Measurements from ENCODE around the gene RHCG. TPM values are rescaled to one million over a fixed set of nuclear protein-coding genes. Genes with fewer than 3 reads are reported as not detected.

Gene RHCG
- total and polyA plus RNA-seq, 10 donors, result 0.23 to 1.6 (median 0.30) TPM; not detected in 7

DNA sequence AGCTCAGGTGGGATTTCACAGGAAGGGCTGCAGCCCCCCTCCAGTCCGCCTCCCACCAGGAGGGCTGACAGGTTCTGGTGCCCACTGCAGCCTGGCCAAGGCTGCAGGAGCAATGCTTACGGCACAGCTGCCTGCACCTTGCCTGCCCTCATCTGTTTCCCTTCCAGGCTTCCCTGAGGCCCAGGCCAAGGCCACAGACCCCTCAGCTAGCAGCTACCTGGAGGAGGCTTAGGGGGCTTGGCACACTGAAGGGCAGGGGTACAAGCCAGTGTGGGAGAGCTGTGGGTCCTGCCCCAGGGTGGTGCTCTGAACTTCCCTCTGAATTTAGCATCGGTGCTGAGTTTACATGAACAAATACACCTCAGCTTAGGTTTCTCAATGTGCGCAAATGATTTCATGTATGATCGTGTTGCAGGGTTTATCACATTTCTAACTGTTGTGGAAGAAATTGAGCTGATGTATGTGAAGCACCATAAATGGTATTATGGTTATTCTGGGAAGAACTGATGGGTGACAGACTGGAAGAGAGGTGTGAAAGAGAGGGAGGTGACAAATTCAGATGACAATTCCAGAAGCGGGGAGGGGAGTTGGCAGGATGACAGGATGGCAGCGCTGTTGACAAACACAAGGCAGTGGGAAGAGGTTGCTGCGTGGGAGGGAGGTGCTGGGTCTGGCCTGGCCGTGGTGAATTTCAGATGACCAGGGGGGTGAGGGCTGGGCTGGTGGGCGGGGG is 6.1 kb downstream of the RHCG start:
- 66 to 74% (median 69%) methylated on average over 9 to 10 of the region's 10 CpGs for WGBS, 5 donors
- Histone ChIP-seq H3K4me1 (peaks cover 0 to 6% (median 4%) of the 10 kb centered on the region in 6 donors), H3K9me3 (no peaks in the 10 kb centered on the region), H3K36me3 (no peaks in the 10 kb centered on the region), H3K27ac (no peak overlapping the region), H3K4me3 (no peak overlapping the region), H3K27me3 (replicated peaks in 1 of 7) (peaks cover 0 to 87% (median 31%) of the 10 kb centered on the region in 7 donors)
- no peak for DNase-seq
- intact Hi-C loops (cut with DNase I; ENCODE audit: low total_unique reads), result no loop called here
- no peak for TF ChIP-seq POLR2A (IDR thresholded peaks at IDR 0.05)
- TF ChIP-seq POLR2AphosphoS5 (IDR thresholded peaks at IDR 0.05), result no peak
- TF ChIP-seq, protein P1, sequence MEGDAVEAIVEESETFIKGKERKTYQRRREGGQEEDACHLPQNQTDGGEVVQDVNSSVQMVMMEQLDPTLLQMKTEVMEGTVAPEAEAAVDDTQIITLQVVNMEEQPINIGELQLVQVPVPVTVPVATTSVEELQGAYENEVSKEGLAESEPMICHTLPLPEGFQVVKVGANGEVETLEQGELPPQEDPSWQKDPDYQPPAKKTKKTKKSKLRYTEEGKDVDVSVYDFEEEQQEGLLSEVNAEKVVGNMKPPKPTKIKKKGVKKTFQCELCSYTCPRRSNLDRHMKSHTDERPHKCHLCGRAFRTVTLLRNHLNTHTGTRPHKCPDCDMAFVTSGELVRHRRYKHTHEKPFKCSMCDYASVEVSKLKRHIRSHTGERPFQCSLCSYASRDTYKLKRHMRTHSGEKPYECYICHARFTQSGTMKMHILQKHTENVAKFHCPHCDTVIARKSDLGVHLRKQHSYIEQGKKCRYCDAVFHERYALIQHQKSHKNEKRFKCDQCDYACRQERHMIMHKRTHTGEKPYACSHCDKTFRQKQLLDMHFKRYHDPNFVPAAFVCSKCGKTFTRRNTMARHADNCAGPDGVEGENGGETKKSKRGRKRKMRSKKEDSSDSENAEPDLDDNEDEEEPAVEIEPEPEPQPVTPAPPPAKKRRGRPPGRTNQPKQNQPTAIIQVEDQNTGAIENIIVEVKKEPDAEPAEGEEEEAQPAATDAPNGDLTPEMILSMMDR (IDR thresholded peaks at IDR 0.05 in 8 of 11, conservative IDR thresholded peaks at IDR 0.05 in 3 of 11), result no peak

DNA sequence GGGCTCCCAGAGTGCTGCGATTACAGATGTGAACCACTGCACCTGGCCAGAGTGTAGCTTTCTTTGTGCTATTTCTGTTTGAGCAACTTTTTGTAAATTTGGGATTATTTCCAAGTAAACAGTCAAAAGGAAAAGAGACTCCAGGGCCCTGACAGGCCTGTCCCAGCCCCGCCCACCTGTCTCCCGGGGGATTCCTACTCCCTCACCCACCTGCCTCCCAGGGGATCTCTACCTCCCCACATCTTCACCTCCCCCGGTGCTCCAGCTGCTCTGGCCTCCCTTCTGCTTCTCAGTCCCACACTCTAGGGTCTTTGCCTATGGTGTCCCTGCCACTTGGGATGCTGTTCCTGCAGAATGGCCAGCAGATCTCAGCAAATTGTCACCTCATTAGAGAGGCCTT is 7.0 kb downstream of the RHCG start:
- H3K36me3 ChIP-seq, result no peaks in the 10 kb centered on the region
- H3K27ac ChIP-seq, result no peak overlapping the region
- no peak overlapping the region for H3K4me3 ChIP-seq
- intact Hi-C loops (cut with DNase I; ENCODE audit: low total_unique reads), result no loop called here
- H3K27me3 ChIP-seq (replicated peaks in 1 of 7), result peaks cover 0 to 78% (median 24%) of the 10 kb centered on the region in 7 donors
- TF ChIP-seq, protein P1 (IDR thresholded peaks at IDR 0.05 in 8 of 11, conservative IDR thresholded peaks at IDR 0.05 in 3 of 11), result no peak
- TF ChIP-seq POLR2A (IDR thresholded peaks at IDR 0.05) (no peak), POLR2AphosphoS5 (IDR thresholded peaks at IDR 0.05) (no peak)
- WGBS, 5 donors, result 67 to 81% (median 75%) methylated on average over 4 of the region's 4 CpGs
- H3K9me3 ChIP-seq, result no peaks in the 10 kb centered on the region
- no peak for DNase-seq
- peaks cover 0 to 6% (median 4%) of the 10 kb centered on the region in 6 donors for H3K4me1 ChIP-seq

DNA sequence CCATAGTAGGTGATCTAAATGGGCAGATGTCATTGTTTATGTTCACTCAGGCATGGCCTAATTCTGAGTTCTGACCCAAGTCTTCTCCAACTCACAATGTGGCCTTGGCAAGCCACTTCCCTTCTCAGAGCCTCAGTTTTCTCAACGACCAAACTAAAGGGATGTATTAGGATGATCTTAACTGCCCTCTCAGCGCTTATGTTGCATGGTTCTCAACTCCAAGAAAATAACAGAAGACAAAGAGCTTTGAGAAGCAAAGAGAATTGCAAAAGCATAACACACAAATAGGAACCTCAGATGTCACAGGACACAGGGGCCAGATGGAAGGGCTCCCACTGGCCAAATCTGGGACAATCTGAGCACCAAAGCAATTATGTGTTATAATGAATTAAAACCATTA is 8.6 kb downstream of the RHCG start:
- intact Hi-C loops (cut with DNase I; ENCODE audit: low total_unique reads), result no loop called here
- WGBS, 5 donors, result 53 to 72% (median 61%) methylated on average over 2 of the region's 2 CpGs
- no peak for DNase-seq
- no peaks in the 10 kb centered on the region for H3K9me3 ChIP-seq
- H3K27ac ChIP-seq, result no peak overlapping the region
- peaks cover 0 to 6% (median 4%) of the 10 kb centered on the region in 6 donors for H3K4me1 ChIP-seq
- no peak overlapping the region for H3K4me3 ChIP-seq
- peaks cover 0 to 76% (median 24%) of the 10 kb centered on the region in 7 donors for H3K27me3 ChIP-seq (replicated peaks in 1 of 7)
- H3K36me3 ChIP-seq, result no peaks in the 10 kb centered on the region
- no peak for TF ChIP-seq POLR2AphosphoS5 (IDR thresholded peaks at IDR 0.05)
- TF ChIP-seq POLR2A (IDR thresholded peaks at IDR 0.05), result no peak
- TF ChIP-seq, protein P1 (IDR thresholded peaks at IDR 0.05 in 8 of 11, conservative IDR thresholded peaks at IDR 0.05 in 3 of 11), result no peak

GRCh38 chr15:89486726-89487050 is 9.7 kb downstream of the RHCG start:
- no peak for DNase-seq
- TF ChIP-seq POLR2A (IDR thresholded peaks at IDR 0.05) (no peak), POLR2AphosphoS5 (IDR thresholded peaks at IDR 0.05) (no peak)
- TF ChIP-seq, protein P1 (IDR thresholded peaks at IDR 0.05 in 8 of 11, conservative IDR thresholded peaks at IDR 0.05 in 3 of 11), result no peak
- H3K4me3 ChIP-seq, result peak overlapping the region in 1 of 8 donors; percentile 40
- peaks cover 0 to 79% (median 20%) of the 10 kb centered on the region in 7 donors for H3K27me3 ChIP-seq (replicated peaks in 1 of 7)
- intact Hi-C loops (cut with DNase I; ENCODE audit: low total_unique reads), result no loop called here
- H3K27ac ChIP-seq, result no peak overlapping the region
- peaks cover 0 to 6% (median 4%) of the 10 kb centered on the region in 6 donors for H3K4me1 ChIP-seq
- no peaks in the 10 kb centered on the region for H3K36me3 ChIP-seq
- H3K9me3 ChIP-seq, result no peaks in the 10 kb centered on the region
- WGBS, 5 donors, result 10 to 40% (median 15%) methylated on average over 2 to 24 of the region's 24 CpGs; no CpG with 5 or more reads in 1 of the 5 donors

Measured in spleen (tissue), 11 donors.